ENCODE results near the gene ADAM12. TPM values are rescaled to one million over a fixed set of nuclear protein-coding genes. Genes with fewer than 3 reads are reported as not detected.

The ADAM12 gene
- polyA plus RNA-seq, 3 donors = 1.0 to 9.2 (median 1.5) TPM

- 63 to 86% (median 84%) methylated on average over 15 of the region's 15 CpGs for WGBS, 3 donors
- H3K27ac ChIP-seq (ENCODE audit: low read depth, low read length) = no peak overlapping the region
These were observed 154.8 kb downstream of the ADAM12 start for GRCh38 chr10:126233182-126234148.

GRCh38 chr10:126230587-126230986, 157.7 kb downstream of the ADAM12 start:
- WGBS, 3 donors = 46 to 84% (median 80%) methylated on average over 2 of the region's 2 CpGs
- H3K27ac ChIP-seq (ENCODE audit: low read depth, low read length) = no peak overlapping the region

GRCh38 chr10:126229686-126230085, 158.6 kb downstream of the ADAM12 start:
- no peak overlapping the region for H3K27ac ChIP-seq (ENCODE audit: low read depth, low read length)

GRCh38 chr10:126227762-126228134, 160.5 kb downstream of the ADAM12 start:
- 68 to 85% (median 76%) methylated on average over 2 of the region's 2 CpGs for WGBS, 3 donors
- no peak overlapping the region for H3K27ac ChIP-seq (ENCODE audit: low read depth, low read length)

More at GRCh38 chr10:126229686-126230085, 158.6 kb downstream of the ADAM12 start:
- WGBS, 3 donors = 81 to 87% (median 84%) methylated on average over 8 of the region's 8 CpGs

GRCh38 chr10:126226988-126227761, 161.1 kb downstream of the ADAM12 start:
- no peak overlapping the region for H3K27ac ChIP-seq (ENCODE audit: low read depth, low read length)
- WGBS, 3 donors = 90 to 95% (median 91%) methylated on average over 10 of the region's 10 CpGs

- no peak overlapping the region for H3K27ac ChIP-seq (ENCODE audit: low read depth, low read length)
These were observed 162.1 kb downstream of the ADAM12 start for GRCh38 chr10:126226205-126226604.

GRCh38 chr10:126225672-126226008, 162.6 kb downstream of the ADAM12 start:
- WGBS, 3 donors = 38 to 56% (median 47%) methylated on average over 9 of the region's 9 CpGs
- no peak overlapping the region for H3K27ac ChIP-seq (ENCODE audit: low read depth, low read length)

More at GRCh38 chr10:126226205-126226604, 162.1 kb downstream of the ADAM12 start:
- WGBS, 3 donors = 63 to 88% (median 84%) methylated on average over 9 of the region's 9 CpGs

- H3K27ac ChIP-seq (ENCODE audit: low read depth, low read length) = no peak overlapping the region
- WGBS, 3 donors = 64 to 79% (median 71%) methylated on average over 20 of the region's 20 CpGs
These were observed 163.2 kb downstream of the ADAM12 start for GRCh38 chr10:126224967-126225671.

- H3K27ac ChIP-seq (ENCODE audit: low read depth, low read length) = no peak overlapping the region
- 76 to 93% (median 91%) methylated on average over 10 of the region's 10 CpGs for WGBS, 3 donors
These were observed 164.7 kb downstream of the ADAM12 start for GRCh38 chr10:126223512-126224067.

- H3K27ac ChIP-seq (ENCODE audit: low read depth, low read length) = no peak overlapping the region
- WGBS, 3 donors = 39 to 48% (median 48%) methylated on average over 4 of the region's 4 CpGs
These were observed 165.4 kb downstream of the ADAM12 start for GRCh38 chr10:126222736-126223511.

GRCh38 chr10:126221874-126222273, 166.4 kb downstream of the ADAM12 start:
- no peak overlapping the region for H3K27ac ChIP-seq (ENCODE audit: low read depth, low read length)
- WGBS, 3 donors = 85 to 95% (median 94%) methylated on average over 5 of the region's 5 CpGs

GRCh38 chr10:126218778-126219649, 169.3 kb downstream of the ADAM12 start:
- WGBS, 3 donors = 67 to 82% (median 80%) methylated on average over 13 of the region's 13 CpGs
- H3K27ac ChIP-seq (ENCODE audit: low read depth, low read length) = no peak overlapping the region

- no peak overlapping the region for H3K27ac ChIP-seq (ENCODE audit: low read depth, low read length)
- WGBS, 3 donors = 91 to 93% (median 91%) methylated on average over 5 of the region's 5 CpGs
These were observed 170.1 kb downstream of the ADAM12 start for GRCh38 chr10:126218174-126218573.

GRCh38 chr10:126216632-126216961, 171.7 kb downstream of the ADAM12 start:
- WGBS, 3 donors = 40 to 69% (median 47%) methylated on average over 4 of the region's 4 CpGs
- H3K27ac ChIP-seq (ENCODE audit: low read depth, low read length) = no peak overlapping the region

GRCh38 chr10:126215746-126216631, 172.3 kb downstream of the ADAM12 start:
- WGBS, 3 donors = 46 to 56% (median 52%) methylated on average over 11 of the region's 11 CpGs
- H3K27ac ChIP-seq (ENCODE audit: low read depth, low read length) = no peak overlapping the region

GRCh38 chr10:126214679-126215078, 173.6 kb downstream of the ADAM12 start:
- no peak overlapping the region for H3K27ac ChIP-seq (ENCODE audit: low read depth, low read length)
- WGBS, 3 donors = 88 to 94% (median 93%) methylated on average over 8 of the region's 8 CpGs

Data from adipose tissue (tissue), 3 donors.